IMR-90 (cell line): ENCODE results near the gene SLC9C2.

ENCODE experiments used
- BHLHE40 ChIP-seq: fragments of 150-350 bp; IDR thresholded peaks from 2 replicates; pipeline ENCODE4 v1.6.1; 2016; ENCODE audit warnings: mild to moderate bottlenecking, low read depth, low read length
- CEBPB ChIP-seq: IDR thresholded peaks from 2 replicates; pipeline ENCODE4 v1.6.1; 2012; ENCODE audit warnings: low read depth, low read length, improper control_type of control experiment
- POLR2A ChIP-seq: IDR thresholded peaks from 2 replicates; pipeline ENCODE4 v1.6.1; 2012; ENCODE audit warnings: mild to moderate bottlenecking, low read depth, low read length
- SMC3 ChIP-seq: fragments of 150-350 bp; IDR thresholded peaks from 2 replicates; pipeline ENCODE4 v1.6.1; 2016; ENCODE audit warnings: low read depth, mild to moderate bottlenecking, antibody characterized with exemption, low read length, moderate library complexity
- TF ChIP-seq, protein P1 (sequence below): conservative IDR thresholded peaks from 2 replicates; pipeline ENCODE4 v1.5.1; 2012; ENCODE audit warnings: mild to moderate bottlenecking, low read depth, low read length, improper control_type of control experiment
- TF ChIP-seq, protein P2 (sequence below): fragments of 150-350 bp; IDR thresholded peaks from 2 replicates; pipeline ENCODE4 v1.6.1; 2017; ENCODE audit warnings: mild to moderate bottlenecking, antibody characterized with exemption, low read length, low read depth

DNA sequence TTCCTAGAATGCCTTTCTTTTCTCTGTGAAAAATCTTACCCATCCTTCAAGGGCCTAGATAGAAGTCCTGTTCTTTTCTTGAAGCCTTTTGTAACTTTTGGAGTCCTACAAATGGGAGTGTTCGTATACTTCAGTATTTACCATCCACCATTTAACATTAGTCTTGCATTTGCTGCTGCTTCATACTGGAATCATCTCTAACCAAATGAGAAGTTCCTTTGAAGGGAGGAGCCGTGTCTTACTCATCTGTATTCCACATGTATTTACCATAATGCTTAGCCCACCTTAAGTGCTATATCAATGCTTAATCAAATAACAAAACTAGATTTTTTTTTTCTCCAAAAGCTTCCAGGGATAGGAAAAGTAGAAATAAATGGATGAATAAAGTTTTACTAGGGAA lies 118.6 kb downstream of the SLC9C2 start:
- TF ChIP-seq SMC3 (no peak), BHLHE40 (no peak), POLR2A (no peak), CEBPB (no peak)
- TF ChIP-seq, protein P1, sequence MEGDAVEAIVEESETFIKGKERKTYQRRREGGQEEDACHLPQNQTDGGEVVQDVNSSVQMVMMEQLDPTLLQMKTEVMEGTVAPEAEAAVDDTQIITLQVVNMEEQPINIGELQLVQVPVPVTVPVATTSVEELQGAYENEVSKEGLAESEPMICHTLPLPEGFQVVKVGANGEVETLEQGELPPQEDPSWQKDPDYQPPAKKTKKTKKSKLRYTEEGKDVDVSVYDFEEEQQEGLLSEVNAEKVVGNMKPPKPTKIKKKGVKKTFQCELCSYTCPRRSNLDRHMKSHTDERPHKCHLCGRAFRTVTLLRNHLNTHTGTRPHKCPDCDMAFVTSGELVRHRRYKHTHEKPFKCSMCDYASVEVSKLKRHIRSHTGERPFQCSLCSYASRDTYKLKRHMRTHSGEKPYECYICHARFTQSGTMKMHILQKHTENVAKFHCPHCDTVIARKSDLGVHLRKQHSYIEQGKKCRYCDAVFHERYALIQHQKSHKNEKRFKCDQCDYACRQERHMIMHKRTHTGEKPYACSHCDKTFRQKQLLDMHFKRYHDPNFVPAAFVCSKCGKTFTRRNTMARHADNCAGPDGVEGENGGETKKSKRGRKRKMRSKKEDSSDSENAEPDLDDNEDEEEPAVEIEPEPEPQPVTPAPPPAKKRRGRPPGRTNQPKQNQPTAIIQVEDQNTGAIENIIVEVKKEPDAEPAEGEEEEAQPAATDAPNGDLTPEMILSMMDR, result no peak
- TF ChIP-seq, protein P2, sequence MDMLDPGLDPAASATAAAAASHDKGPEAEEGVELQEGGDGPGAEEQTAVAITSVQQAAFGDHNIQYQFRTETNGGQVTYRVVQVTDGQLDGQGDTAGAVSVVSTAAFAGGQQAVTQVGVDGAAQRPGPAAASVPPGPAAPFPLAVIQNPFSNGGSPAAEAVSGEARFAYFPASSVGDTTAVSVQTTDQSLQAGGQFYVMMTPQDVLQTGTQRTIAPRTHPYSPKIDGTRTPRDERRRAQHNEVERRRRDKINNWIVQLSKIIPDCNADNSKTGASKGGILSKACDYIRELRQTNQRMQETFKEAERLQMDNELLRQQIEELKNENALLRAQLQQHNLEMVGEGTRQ, result no peak
